MM.1S (cell line): ENCODE data around the gene ADAMTS18.

Experiments
- CTCF ChIP-seq: fragments of 300-600 bp; sonication (generic); IDR thresholded peaks from 2 replicates; pipeline ENCODE4 v1.5.1; 2016; ENCODE audit warnings: antibody characterized with exemption, low read length, mixed read lengths
- EZH2 ChIP-seq: fragments of 300-600 bp; sonication (generic); optimal IDR thresholded peaks from 2 replicates; pipeline ENCODE3; 2017; ENCODE audit warnings: low read depth, mild to moderate bottlenecking, antibody characterized with exemption, low read length, mixed read lengths

DNA sequence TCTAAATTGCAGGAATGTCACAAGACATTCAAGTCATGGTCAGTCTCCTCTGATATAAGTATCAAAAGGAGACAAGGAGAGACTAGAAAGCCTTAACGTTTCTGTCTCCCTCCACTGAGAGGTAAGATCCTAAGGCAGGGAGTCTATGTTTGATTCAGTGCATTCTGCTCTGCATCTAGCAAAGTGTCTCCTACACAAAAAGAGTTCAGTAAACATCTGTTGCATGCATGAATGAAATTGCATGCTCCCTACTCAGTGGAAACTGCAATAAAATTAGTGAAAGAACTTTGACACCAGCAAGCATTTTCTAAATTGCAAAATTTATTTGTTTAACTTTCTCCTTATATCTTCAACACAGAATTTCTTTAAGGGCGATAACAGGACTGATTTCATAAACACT lies 111.1 kb downstream of the ADAMTS18 start:
- TF ChIP-seq CTCF (no peak), EZH2 (no peak)
